H9 (cell line): ENCODE data around the gene TTC33. TPM values are rescaled to one million over a fixed set of nuclear protein-coding genes. Genes with fewer than 3 reads are reported as not detected.

Experiments used
- DNase-seq: peaks from one replicate; pipeline ENCODE4 v3.0.0-alpha.2; 2017
- H2AFZ ChIP-seq: one replicate; pipeline ENCODE4 v1.6.1; 2013; ENCODE audit warnings: mild to moderate bottlenecking, low read length, control low read depth, moderate library complexity
- H2AK5ac ChIP-seq: 2 replicates; pipeline ENCODE4 v1.6.1; 2013; ENCODE audit warnings: low read length, control low read depth, mixed read lengths; ENCODE audit not compliant: insufficient read length
- H2BK120ac ChIP-seq: one replicate; pipeline ENCODE4 v1.6.1; 2013; ENCODE audit warnings: low read depth, mild to moderate bottlenecking, low read length, control low read depth, inconsistent platforms; ENCODE audit not compliant: poor library complexity, severe bottlenecking
- H2BK12ac ChIP-seq: 2 replicates; pipeline ENCODE4 v1.6.1; 2013; ENCODE audit warnings: low read length, control low read depth, mixed read lengths, low read depth; ENCODE audit not compliant: insufficient read length
- H2BK15ac ChIP-seq: 2 replicates; pipeline ENCODE4 v1.6.1; 2013; ENCODE audit warnings: low read depth, low read length, control low read depth
- H2BK20ac ChIP-seq: one replicate; pipeline ENCODE4 v1.6.1; 2013; ENCODE audit warnings: low read depth, mild to moderate bottlenecking, low read length, control low read depth, inconsistent platforms; ENCODE audit not compliant: poor library complexity, severe bottlenecking
- H2BK5ac ChIP-seq: 2 replicates; pipeline ENCODE4 v1.6.1; 2013; ENCODE audit warnings: low read length, control low read depth, mixed read lengths; ENCODE audit not compliant: insufficient read length
- H3K14ac ChIP-seq: 2 replicates; pipeline ENCODE4 v1.6.1; 2013; ENCODE audit warnings: low read length, control low read depth; ENCODE audit not compliant: insufficient read depth
- H3K18ac ChIP-seq: 2 replicates; pipeline ENCODE4 v1.6.1; 2013; ENCODE audit warnings: low read depth, mild to moderate bottlenecking, mixed read lengths, low read length, control low read depth; ENCODE audit not compliant: insufficient read length
- H3K23ac ChIP-seq: 2 replicates; pipeline ENCODE4 v1.6.1; 2013; ENCODE audit warnings: low read length, control low read depth, mixed read lengths, low read depth; ENCODE audit not compliant: insufficient read length
- H3K23me2 ChIP-seq: 2 replicates; pipeline ENCODE4 v1.6.1; 2013; ENCODE audit warnings: low read depth, mild to moderate bottlenecking, mixed read lengths, low read length, control low read depth; ENCODE audit not compliant: insufficient read length, poor library complexity, severe bottlenecking
- H3K27ac ChIP-seq: 2 replicates; pipeline ENCODE4 v1.5.1; 2013; ENCODE audit warnings: low read length, control low read depth, mixed read lengths, low read depth; ENCODE audit not compliant: insufficient read length
- H3K27me3 ChIP-seq: 2 replicates; pipeline ENCODE4 v1.6.1; 2013; ENCODE audit warnings: low read length, control low read depth, inconsistent platforms; ENCODE audit not compliant: insufficient read depth
- H3K4ac ChIP-seq: 2 replicates; pipeline ENCODE4 v1.6.1; 2013; ENCODE audit warnings: low read depth, mild to moderate bottlenecking, control low read depth, inconsistent platforms, low read length, moderate library complexity
- H3K4me1 ChIP-seq: 2 replicates; pipeline ENCODE4 v1.6.1; 2013; ENCODE audit warnings: low read length, control low read depth, inconsistent platforms; ENCODE audit not compliant: insufficient read depth
- H3K4me2 ChIP-seq: 2 replicates; pipeline ENCODE4 v1.6.1; 2013; ENCODE audit warnings: low read length, control low read depth, mixed read lengths; ENCODE audit not compliant: insufficient read length, insufficient read depth
- H3K56ac ChIP-seq: 2 replicates; pipeline ENCODE4 v1.6.1; 2013; ENCODE audit warnings: low read depth, mild to moderate bottlenecking, mixed read lengths, low read length, control low read depth; ENCODE audit not compliant: insufficient read length
- H3K79me1 ChIP-seq: 2 replicates; pipeline ENCODE4 v1.6.1; 2013; ENCODE audit warnings: low read depth, mild to moderate bottlenecking, moderate library complexity, low read length, control low read depth, inconsistent platforms; ENCODE audit not compliant: insufficient read depth, poor library complexity, severe bottlenecking
- H3K79me2 ChIP-seq: 2 replicates; pipeline ENCODE4 v1.6.1; 2013; ENCODE audit warnings: low read length, control low read depth, inconsistent platforms; ENCODE audit not compliant: insufficient read depth
- H3K9ac ChIP-seq: 2 replicates; pipeline ENCODE4 v1.6.1; 2013; ENCODE audit warnings: low read length, control low read depth, mixed read lengths; ENCODE audit not compliant: insufficient read length; ENCODE audit errors: extremely low read depth
- H3K9me3 ChIP-seq: one replicate; pipeline ENCODE4 v1.6.1; 2013; ENCODE audit warnings: low read depth, low read length, inconsistent platforms; ENCODE audit not compliant: control insufficient read depth
- H3T11ph ChIP-seq: one replicate; pipeline ENCODE4 v1.6.1; 2013; ENCODE audit warnings: mild to moderate bottlenecking, low read length, control low read depth, inconsistent platforms
- H4K20me1 ChIP-seq: one replicate; pipeline ENCODE4 v1.6.1; 2013; ENCODE audit not compliant: control insufficient read depth, insufficient read length, insufficient read depth
- H4K5ac ChIP-seq: 2 replicates; pipeline ENCODE4 v1.6.1; 2013; ENCODE audit warnings: low read depth, mild to moderate bottlenecking, mixed read lengths, low read length, control low read depth; ENCODE audit not compliant: insufficient read length
- H4K8ac ChIP-seq: replicated peaks from 2 replicates; pipeline ENCODE4 v1.6.1; 2013; ENCODE audit warnings: low read length, control low read depth, mixed read lengths, low read depth; ENCODE audit not compliant: insufficient read length
- H4K91ac ChIP-seq: 2 replicates; pipeline ENCODE4 v1.6.1; 2013; ENCODE audit warnings: low read depth, mild to moderate bottlenecking, moderate library complexity, mixed read lengths, low read length, control low read depth; ENCODE audit not compliant: insufficient read length
- H3K27ac Mint-ChIP-seq, 3 experiments: 2 replicates in 2 of 3; 3 replicates in 1 of 3; pipeline ENCODE4 v1.8.0; 2020 to 2021; ENCODE audit warnings: mixed read lengths in 3 of 3, mild to moderate bottlenecking in 1 of 3, moderate library complexity in 1 of 3
- H3K27me3 Mint-ChIP-seq: 2 replicates; pipeline ENCODE4 v1.8.0; 2021; ENCODE audit warnings: low read depth, mild to moderate bottlenecking, moderate library complexity, mixed read lengths
- H3K36me3 Mint-ChIP-seq, 3 experiments: 2 replicates in 2 of 3; 3 replicates in 1 of 3; pipeline ENCODE4 v1.8.0; 2020 to 2021; ENCODE audit warnings: low read depth in 3 of 3, mixed read lengths in 3 of 3; ENCODE audit not compliant: insufficient read depth in 1 of 3
- H3K4me1 Mint-ChIP-seq, 2 experiments: 2 replicates each; pipeline ENCODE4 v1.8.0; 2020; ENCODE audit warnings: mixed read lengths in 2 of 2
- H3K4me3 Mint-ChIP-seq, 2 experiments: 2 replicates in 1 of 2; 3 replicates in 1 of 2; pipeline ENCODE4 v1.8.0; 2020 to 2021; ENCODE audit warnings: mild to moderate bottlenecking in 2 of 2, mixed read lengths in 2 of 2, moderate library complexity in 1 of 2
- H3K9me3 Mint-ChIP-seq, 2 experiments: 2 replicates in 1 of 2; 3 replicates in 1 of 2; pipeline ENCODE4 v1.8.0; 2020; ENCODE audit warnings: mild to moderate bottlenecking in 2 of 2, mixed read lengths in 2 of 2, moderate library complexity in 1 of 2
- WGBS: extraction: QIAGEN DNeasy Blood & Tissue Kit; methylation state at CpG from one replicate; pipeline ENCODE4 v1.1.7; 2013; ENCODE audit warnings: missing lambda C conversion rate, low lambda C conversion rate, mixed read lengths; ENCODE audit not compliant: insufficient read length; ENCODE audit errors: extremely low coverage; 5-methylcytosine and 5-hydroxymethylcytosine counted together
- total RNA-seq: library from RNA; stranded (reverse); gene quantifications from 2 replicates; pipeline ENCODE4 v1.2.1, GENCODE V29; 2021
- TF ChIP-seq, protein P1 (sequence below): fragments of 200-600 bp; sonication (generic); conservative IDR thresholded peaks from 3 replicates; pipeline ENCODE4 v1.8.0; 2021; ENCODE audit warnings: antibody characterized with exemption, mild to moderate bottlenecking

TTC33 gene
- total RNA-seq, 1 experiment from 2014 or later: 7.3 TPM

GRCh38 chr5:40571729-40572128 is 184.0 kb downstream of the TTC33 start:
- no peak overlapping the region for H3K4me3 Mint-ChIP-seq
- no peak for DNase-seq
- no peaks in the 10 kb centered on the region; a peak in 1 of 7 replicates for H3K36me3 Mint-ChIP-seq
- H3K4me1 Mint-ChIP-seq: no peaks in the 10 kb centered on the region
- Histone ChIP-seq H2BK20ac (no peak overlapping the region), H3K4me1 (no peaks in the 10 kb centered on the region), H4K5ac (no peak overlapping the region), H2AFZ (no peak overlapping the region), H4K91ac (no peak overlapping the region), H3K23me2 (no peaks in the 10 kb centered on the region), H3K79me1 (no peaks in the 10 kb centered on the region), H2BK12ac (no peak overlapping the region), H3K4ac (no peak overlapping the region), H3T11ph (no peak overlapping the region), H3K23ac (no peak overlapping the region), H3K18ac (no peak overlapping the region), H4K20me1 (no peaks in the 10 kb centered on the region), H3K9ac (no peak overlapping the region), H3K79me2 (no peaks in the 10 kb centered on the region), H4K8ac (no peak overlapping the region), H3K9me3 (no peaks in the 10 kb centered on the region), H3K27me3 (no peaks in the 10 kb centered on the region; the same call in 1 of the 2 replicates), H2BK120ac (no peak overlapping the region), H3K14ac (no peak overlapping the region), H3K4me2 (no peak overlapping the region), H2BK5ac (no peak overlapping the region), H3K27ac (no peak overlapping the region), H2AK5ac (no peak overlapping the region), H3K56ac (no peak overlapping the region), H2BK15ac (no peak overlapping the region)
- H3K9me3 Mint-ChIP-seq: no peaks in the 10 kb centered on the region
- no peaks in the 10 kb centered on the region for H3K27me3 Mint-ChIP-seq
- TF ChIP-seq, protein P1, sequence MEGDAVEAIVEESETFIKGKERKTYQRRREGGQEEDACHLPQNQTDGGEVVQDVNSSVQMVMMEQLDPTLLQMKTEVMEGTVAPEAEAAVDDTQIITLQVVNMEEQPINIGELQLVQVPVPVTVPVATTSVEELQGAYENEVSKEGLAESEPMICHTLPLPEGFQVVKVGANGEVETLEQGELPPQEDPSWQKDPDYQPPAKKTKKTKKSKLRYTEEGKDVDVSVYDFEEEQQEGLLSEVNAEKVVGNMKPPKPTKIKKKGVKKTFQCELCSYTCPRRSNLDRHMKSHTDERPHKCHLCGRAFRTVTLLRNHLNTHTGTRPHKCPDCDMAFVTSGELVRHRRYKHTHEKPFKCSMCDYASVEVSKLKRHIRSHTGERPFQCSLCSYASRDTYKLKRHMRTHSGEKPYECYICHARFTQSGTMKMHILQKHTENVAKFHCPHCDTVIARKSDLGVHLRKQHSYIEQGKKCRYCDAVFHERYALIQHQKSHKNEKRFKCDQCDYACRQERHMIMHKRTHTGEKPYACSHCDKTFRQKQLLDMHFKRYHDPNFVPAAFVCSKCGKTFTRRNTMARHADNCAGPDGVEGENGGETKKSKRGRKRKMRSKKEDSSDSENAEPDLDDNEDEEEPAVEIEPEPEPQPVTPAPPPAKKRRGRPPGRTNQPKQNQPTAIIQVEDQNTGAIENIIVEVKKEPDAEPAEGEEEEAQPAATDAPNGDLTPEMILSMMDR: no peak
- WGBS: no CpG with 5 or more reads among the region's 2 CpGs
- no peak overlapping the region for H3K27ac Mint-ChIP-seq
